Chondrocyte (in vitro differentiated cells): ENCODE results near the gene EYA2. TPM values are rescaled to one million over a fixed set of nuclear protein-coding genes. Genes with fewer than 3 reads are reported as not detected.

ENCODE experiments used
- DNase-seq: peaks from one replicate; pipeline ENCODE4 v3.0.0; 2021; ENCODE audit warnings: mixed read lengths, low spot score
- H3K27ac Mint-ChIP-seq: one replicate; pipeline ENCODE4 v1.8.0; 2021; ENCODE audit warnings: mild to moderate bottlenecking, moderate library complexity, mixed read lengths; ENCODE audit not compliant: unreplicated experiment
- H3K27me3 Mint-ChIP-seq: 2 replicates; pipeline ENCODE4 v1.8.0; 2021; ENCODE audit warnings: low read depth, mixed read lengths
- H3K36me3 Mint-ChIP-seq: 2 replicates; pipeline ENCODE4 v1.8.0; 2021; ENCODE audit warnings: low read depth, mixed read lengths
- H3K4me1 Mint-ChIP-seq: 2 replicates; pipeline ENCODE4 v1.8.0; 2021; ENCODE audit warnings: low read depth, mild to moderate bottlenecking, mixed read lengths
- H3K4me3 Mint-ChIP-seq: one replicate; pipeline ENCODE4 v1.8.0; 2021; ENCODE audit warnings: mild to moderate bottlenecking, moderate library complexity, mixed read lengths; ENCODE audit not compliant: unreplicated experiment
- H3K9me3 Mint-ChIP-seq: 2 replicates; pipeline ENCODE4 v1.8.0; 2021; ENCODE audit warnings: low read depth, mixed read lengths
- total RNA-seq: library from RNA; stranded (reverse); gene quantifications from 3 replicates; pipeline ENCODE4 v1.2.1, GENCODE V29; 2021
- TF ChIP-seq, protein P1 (sequence below): fragments of 200-600 bp; sonication (generic); IDR thresholded peaks from 2 replicates; pipeline ENCODE4 v1.5.0; 2021; ENCODE audit warnings: antibody characterized with exemption, mild to moderate bottlenecking, moderate library complexity

EYA2 gene
- total RNA-seq, 1 donor from 2014 or later: 0.32 TPM

DNA sequence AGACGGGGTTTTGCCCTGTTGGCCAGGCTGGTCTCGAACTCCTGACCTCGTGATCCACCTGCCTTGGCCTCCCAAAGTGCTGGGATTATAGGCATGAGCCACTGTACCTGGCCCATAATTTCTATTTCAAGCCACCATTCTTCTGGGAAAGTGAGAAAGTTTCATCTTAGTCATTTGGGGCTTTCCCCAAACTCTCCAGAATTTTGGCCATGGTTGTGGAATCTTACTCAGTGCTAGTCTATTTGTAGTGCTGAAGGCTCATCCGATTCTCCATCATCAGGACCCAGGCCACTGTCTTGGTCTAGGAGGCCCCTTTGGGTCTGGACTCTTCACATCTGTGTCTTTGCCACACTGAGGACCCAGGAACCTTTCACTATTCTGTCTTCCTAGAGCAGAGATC is 164.9 kb downstream of the EYA2 start:
- H3K27ac Mint-ChIP-seq: no peak overlapping the region
- DNase-seq: no peak
- H3K4me1 Mint-ChIP-seq: no peaks in the 10 kb centered on the region
- H3K27me3 Mint-ChIP-seq: peaks cover 30% of the 10 kb centered on the region
- H3K4me3 Mint-ChIP-seq: no peak overlapping the region
- no peaks in the 10 kb centered on the region for H3K36me3 Mint-ChIP-seq
- peaks cover 2% of the 10 kb centered on the region for H3K9me3 Mint-ChIP-seq
- TF ChIP-seq, protein P1, sequence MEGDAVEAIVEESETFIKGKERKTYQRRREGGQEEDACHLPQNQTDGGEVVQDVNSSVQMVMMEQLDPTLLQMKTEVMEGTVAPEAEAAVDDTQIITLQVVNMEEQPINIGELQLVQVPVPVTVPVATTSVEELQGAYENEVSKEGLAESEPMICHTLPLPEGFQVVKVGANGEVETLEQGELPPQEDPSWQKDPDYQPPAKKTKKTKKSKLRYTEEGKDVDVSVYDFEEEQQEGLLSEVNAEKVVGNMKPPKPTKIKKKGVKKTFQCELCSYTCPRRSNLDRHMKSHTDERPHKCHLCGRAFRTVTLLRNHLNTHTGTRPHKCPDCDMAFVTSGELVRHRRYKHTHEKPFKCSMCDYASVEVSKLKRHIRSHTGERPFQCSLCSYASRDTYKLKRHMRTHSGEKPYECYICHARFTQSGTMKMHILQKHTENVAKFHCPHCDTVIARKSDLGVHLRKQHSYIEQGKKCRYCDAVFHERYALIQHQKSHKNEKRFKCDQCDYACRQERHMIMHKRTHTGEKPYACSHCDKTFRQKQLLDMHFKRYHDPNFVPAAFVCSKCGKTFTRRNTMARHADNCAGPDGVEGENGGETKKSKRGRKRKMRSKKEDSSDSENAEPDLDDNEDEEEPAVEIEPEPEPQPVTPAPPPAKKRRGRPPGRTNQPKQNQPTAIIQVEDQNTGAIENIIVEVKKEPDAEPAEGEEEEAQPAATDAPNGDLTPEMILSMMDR: no peak

DNA sequence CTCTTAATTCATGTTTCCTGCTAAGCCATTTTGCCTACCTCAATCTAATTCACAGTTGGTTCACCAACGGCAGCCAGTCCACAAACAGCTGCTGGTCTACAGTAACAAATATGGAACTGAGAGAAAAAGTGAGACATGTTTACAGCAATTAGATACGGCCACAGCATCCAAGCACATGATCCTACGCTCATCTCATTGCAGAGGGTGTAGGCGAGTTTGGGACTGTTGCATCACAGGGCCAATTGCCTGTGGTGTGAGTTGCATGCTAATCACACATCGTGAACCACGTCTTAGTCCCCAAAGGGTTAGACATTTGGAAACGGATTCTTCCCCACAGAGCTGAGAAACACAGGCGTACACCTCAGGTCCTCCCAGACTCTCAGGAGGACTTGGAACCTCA is 166.9 kb downstream of the EYA2 start:
- H3K27ac Mint-ChIP-seq: no peak overlapping the region

DNA sequence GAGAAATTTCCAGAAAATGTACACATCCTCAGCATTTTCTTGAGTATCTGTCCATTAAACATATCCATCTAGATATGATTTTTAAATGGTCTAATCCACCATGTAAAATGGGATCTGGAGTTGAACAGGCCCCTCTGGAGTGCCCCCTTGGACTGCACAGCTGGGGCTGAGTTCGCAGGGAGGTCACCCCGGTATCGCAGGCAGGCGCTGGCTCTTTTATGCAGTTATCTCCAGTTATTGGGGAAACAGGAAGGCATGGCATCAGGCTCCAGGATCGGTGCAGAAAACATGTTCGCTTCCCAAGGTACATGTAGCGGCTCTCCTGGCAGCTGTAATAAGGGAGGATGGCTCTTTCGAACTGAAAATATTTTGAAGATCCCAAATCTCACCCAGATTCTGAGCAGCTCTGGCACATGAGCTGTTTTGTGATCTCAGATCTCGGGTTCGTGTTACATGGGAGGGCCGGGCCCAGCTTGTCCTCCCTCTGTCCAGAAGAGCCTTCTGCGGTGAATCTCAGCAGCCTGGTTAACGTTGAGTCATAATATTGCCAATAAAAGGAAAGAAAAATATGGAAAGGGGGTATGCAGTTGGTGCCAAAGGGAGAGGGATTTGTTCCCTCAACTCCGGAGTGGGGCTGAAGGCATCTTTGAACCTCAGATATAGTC is 167.7 kb downstream of the EYA2 start:
- peaks cover 4% of the 10 kb centered on the region for H3K36me3 Mint-ChIP-seq
- DNase-seq: no peak
- H3K27me3 Mint-ChIP-seq: peaks cover 10% of the 10 kb centered on the region
- no peak overlapping the region for H3K27ac Mint-ChIP-seq
- no peak overlapping the region for H3K4me3 Mint-ChIP-seq
- TF ChIP-seq, protein P1: no peak
- H3K4me1 Mint-ChIP-seq: peaks cover 6% of the 10 kb centered on the region
- peaks cover 6% of the 10 kb centered on the region for H3K9me3 Mint-ChIP-seq

More for the DNA sequence above, 166.9 kb downstream of the EYA2 start:
- H3K9me3 Mint-ChIP-seq: no peaks in the 10 kb centered on the region
- H3K27me3 Mint-ChIP-seq: peaks cover 13% of the 10 kb centered on the region
- no peaks in the 10 kb centered on the region for H3K36me3 Mint-ChIP-seq
- TF ChIP-seq, protein P1: no peak
- DNase-seq: no peak
- H3K4me3 Mint-ChIP-seq: no peak overlapping the region
- peaks cover under 1% of the 10 kb centered on the region for H3K4me1 Mint-ChIP-seq

DNA sequence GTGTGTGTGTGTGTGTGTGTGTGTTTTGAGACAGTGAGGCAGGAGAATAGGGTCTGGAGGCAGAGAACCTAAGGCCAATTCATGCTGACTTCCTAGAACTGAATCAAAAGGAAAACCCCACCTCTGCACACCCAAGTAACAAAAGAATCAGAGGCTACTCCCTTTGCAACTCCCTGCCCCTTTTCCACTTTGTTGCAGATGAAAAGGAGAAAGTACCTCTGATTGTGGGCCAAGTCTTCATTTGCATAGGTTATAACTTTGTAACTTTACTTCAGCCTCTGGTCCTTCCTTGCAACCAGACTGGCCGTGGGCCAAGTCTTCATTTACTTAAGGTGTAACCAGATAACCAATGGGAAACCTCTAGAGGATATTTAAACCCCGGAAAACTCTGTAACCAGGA is 168.8 kb downstream of the EYA2 start:
- H3K4me1 Mint-ChIP-seq: peaks cover 6% of the 10 kb centered on the region
- DNase-seq: no peak
- peaks cover 8% of the 10 kb centered on the region for H3K27me3 Mint-ChIP-seq
- TF ChIP-seq, protein P1: no peak
- H3K27ac Mint-ChIP-seq: no peak overlapping the region
- no peak overlapping the region for H3K4me3 Mint-ChIP-seq
- peaks cover 15% of the 10 kb centered on the region for H3K9me3 Mint-ChIP-seq
- peaks cover 7% of the 10 kb centered on the region for H3K36me3 Mint-ChIP-seq

DNA sequence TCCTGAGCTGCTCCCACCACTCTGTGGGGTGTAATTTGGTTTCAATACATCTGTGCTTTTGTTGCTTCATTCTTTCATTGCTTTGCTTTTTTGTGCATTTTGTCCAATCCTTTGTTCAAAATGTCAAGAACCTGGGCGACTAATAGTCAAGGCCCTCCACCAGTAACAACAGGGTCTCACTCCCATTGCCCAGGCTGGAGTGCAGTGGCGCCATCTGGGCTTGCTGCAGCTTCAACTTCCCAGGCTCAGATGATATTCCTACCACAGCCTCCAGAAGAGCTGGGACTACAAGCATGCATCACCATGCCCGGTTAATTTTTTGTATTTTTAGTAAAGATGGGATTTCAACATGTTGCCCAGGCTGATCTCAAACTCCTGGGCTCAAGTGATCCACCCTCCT is 169.2 kb downstream of the EYA2 start:
- Mint-ChIP-seq H3K27ac (no peak overlapping the region), H3K36me3 (peaks cover 11% of the 10 kb centered on the region)

More for the DNA sequence above, 169.2 kb downstream of the EYA2 start:
- Mint-ChIP-seq H3K4me3 (no peak overlapping the region), H3K4me1 (peaks cover 6% of the 10 kb centered on the region), H3K27me3 (peaks cover 8% of the 10 kb centered on the region), H3K9me3 (peaks cover 19% of the 10 kb centered on the region)
- DNase-seq: no peak
- TF ChIP-seq, protein P1: no peak
